ENCODE measurements around the gene KCNK15. TPM values are rescaled to one million over a fixed set of nuclear protein-coding genes. Genes with fewer than 3 reads are reported as not detected.
"Not testable (repeated sequence)": the region's sequence is repeated elsewhere in the genome, so short reads cannot be mapped to it uniquely, and the experiment has no call there.

The KCNK15 gene
- total and polyA plus RNA-seq, 3 experiments from 2014 or later: 0.09 to 0.15 TPM; not detected in 1

DNA sequence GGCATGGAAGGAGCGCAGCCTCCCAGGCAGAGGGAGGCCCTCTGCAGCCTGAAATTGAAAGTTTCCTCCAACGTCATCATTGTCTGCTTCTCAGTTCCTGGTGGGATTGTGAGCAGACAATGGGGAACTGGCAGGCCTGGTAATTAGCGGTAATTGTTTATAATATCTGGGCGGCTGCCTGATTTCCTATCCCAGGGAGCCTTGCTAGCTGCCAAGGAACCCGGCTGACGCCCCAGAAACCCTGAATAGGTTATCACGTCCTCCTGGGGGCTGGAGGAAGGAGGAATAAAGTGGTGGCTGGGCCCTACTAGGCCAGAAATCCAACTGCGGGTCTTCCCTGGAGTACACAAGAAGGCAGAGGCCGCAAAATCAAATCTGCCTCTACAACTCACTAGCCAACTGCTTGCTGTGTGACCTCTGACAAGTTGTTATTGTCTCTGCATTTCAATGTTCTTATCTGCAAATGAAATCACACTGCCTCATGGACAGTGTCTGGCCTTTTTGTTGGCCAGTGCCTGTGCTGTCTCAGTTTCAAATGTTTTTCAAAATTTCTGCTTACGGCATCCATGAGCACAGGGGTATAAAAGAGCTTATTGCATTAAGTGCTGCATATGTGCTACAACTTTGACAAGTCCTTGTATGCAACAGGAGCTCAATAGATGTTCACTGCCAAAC lies 16.9 kb downstream of the KCNK15 start:
- H3K4me1 Mint-ChIP-seq: no peaks in the 10 kb centered on the region
- no peaks in the 10 kb centered on the region for H3K9me3 Mint-ChIP-seq
- H3K9me3 ChIP-seq (ENCODE audit: low read length): no peaks in the 10 kb centered on the region
- H3K4me3 ChIP-seq (ENCODE audit: low read length): no peak overlapping the region
- ChIA-PET CTCF (no interaction called here), POLR2A (no interaction called here)
- no peaks in the 10 kb centered on the region for H3K27me3 ChIP-seq (ENCODE audit: insufficient read depth, low read length, poor library complexity, severe bottlenecking)
- H3K4me3 Mint-ChIP-seq: no peak overlapping the region
- no peaks in the 10 kb centered on the region for H3K36me3 Mint-ChIP-seq
- peaks cover 16 to 22% of the 10 kb centered on the region in 2 donors for H3K27me3 Mint-ChIP-seq
- no peak for DNase-seq
- no peak overlapping the region for H3K27ac Mint-ChIP-seq
- no peak overlapping the region for H3K27ac ChIP-seq (ENCODE audit: low read depth, low read length)
- no peaks in the 10 kb centered on the region for H3K4me1 ChIP-seq (ENCODE audit: insufficient read depth, low read length)
- no peaks in the 10 kb centered on the region for H3K36me3 ChIP-seq (ENCODE audit: insufficient read depth, low read length)

DNA sequence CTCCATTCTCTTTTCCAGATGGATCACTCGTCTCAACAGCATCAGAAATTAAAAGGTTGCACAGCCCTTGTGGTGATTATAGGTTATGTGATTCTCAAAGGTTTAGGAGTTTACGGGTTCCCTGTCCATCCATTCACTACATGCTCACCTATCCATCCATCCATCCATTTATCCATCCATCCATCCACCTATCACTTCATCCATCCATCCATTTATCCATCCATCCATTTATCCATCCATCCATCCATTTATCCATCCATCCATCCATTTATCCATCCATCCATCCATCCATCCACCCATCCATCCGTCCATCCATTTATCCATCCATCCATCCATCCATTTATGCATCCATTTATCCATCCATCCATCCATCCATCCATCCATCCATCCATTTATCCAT lies 18.1 kb downstream of the KCNK15 start:
- H3K4me3 ChIP-seq (ENCODE audit: low read length); H3K27ac ChIP-seq (ENCODE audit: low read depth, low read length); DNase-seq; H3K4me3 Mint-ChIP-seq; POLR2A ChIA-PET; H3K27me3 ChIP-seq (ENCODE audit: insufficient read depth, low read length, poor library complexity, severe bottlenecking); H3K9me3 ChIP-seq (ENCODE audit: low read length); H3K4me1 ChIP-seq (ENCODE audit: insufficient read depth, low read length); H3K9me3 Mint-ChIP-seq; H3K36me3 Mint-ChIP-seq; H3K27ac Mint-ChIP-seq; H3K36me3 ChIP-seq (ENCODE audit: insufficient read depth, low read length); H3K4me1 Mint-ChIP-seq: not testable (repeated sequence)
- CTCF ChIA-PET: interaction anchor here (0.8 kb wide), 1 partner anchor 16 kb away, joined by 3 read pairs; no protein-coding TSS in a partner anchor
- peaks cover 14 to 25% of the 10 kb centered on the region in 2 donors for H3K27me3 Mint-ChIP-seq

DNA sequence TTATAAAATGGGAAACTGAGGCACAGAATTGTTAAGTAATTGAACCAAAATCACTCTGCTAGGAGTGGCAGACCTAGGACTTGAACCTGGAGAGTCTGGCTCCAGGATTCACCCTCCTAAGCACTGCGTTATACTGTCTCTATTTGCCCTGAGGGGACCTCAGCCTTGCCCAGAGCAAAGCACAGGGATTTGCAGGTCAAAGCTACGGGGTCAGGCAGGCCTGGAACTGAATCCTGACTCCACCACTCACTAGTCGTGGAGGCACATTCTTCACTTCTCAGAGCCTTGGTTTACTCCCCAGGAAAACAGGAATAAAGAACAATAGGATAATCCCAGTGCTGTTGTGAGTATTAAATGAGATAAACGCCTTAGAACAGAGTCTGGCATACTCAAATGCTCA lies 19.4 kb downstream of the KCNK15 start:
- H3K36me3 ChIP-seq (ENCODE audit: insufficient read depth, low read length): no peaks in the 10 kb centered on the region
- H3K4me3 ChIP-seq (ENCODE audit: low read length): no peak overlapping the region
- Mint-ChIP-seq H3K4me3 (no peak overlapping the region), H3K27me3 (peaks cover 12 to 26% of the 10 kb centered on the region in 2 donors), H3K27ac (no peak overlapping the region), H3K9me3 (no peaks in the 10 kb centered on the region), H3K36me3 (no peaks in the 10 kb centered on the region), H3K4me1 (no peaks in the 10 kb centered on the region)
- POLR2A ChIA-PET: no interaction called here
- no peak overlapping the region for H3K27ac ChIP-seq (ENCODE audit: low read depth, low read length)
- no peaks in the 10 kb centered on the region for H3K4me1 ChIP-seq (ENCODE audit: insufficient read depth, low read length)
- no peaks in the 10 kb centered on the region for H3K9me3 ChIP-seq (ENCODE audit: low read length)
- no peak for DNase-seq
- H3K27me3 ChIP-seq (ENCODE audit: insufficient read depth, low read length, poor library complexity, severe bottlenecking): no peaks in the 10 kb centered on the region
- CTCF ChIA-PET: no interaction called here

DNA sequence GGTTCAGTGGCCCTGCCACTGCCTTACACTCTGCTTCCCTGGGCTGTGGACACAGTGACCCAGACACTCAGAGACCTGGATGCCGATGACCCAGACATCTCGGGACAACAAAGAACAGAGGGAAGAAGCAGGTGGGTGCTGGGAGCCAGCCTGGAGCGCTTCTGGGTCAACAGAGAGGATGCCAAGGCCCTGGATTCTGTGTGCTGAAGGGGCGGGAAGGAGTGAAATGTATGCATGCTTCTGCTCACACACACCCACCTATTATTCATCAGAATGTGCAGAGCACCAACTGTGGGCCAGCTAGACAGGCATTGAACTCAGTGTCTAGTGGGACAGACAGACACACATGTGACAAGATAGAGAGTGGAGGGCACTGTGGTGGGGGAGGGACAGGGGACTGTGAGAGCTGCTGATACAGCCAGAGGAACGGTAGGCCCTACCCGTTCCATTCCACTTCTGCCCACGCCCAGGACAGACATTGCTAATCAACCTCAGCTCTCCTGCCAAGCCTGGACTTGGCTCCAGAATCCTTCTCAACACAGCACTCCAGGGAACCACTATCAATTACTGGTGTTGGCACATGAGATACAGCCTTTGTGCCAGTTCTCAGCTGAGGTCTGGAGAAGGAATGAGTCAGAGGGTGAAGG lies 20.2 kb downstream of the KCNK15 start:
- no peaks in the 10 kb centered on the region for H3K36me3 ChIP-seq (ENCODE audit: insufficient read depth, low read length)
- ChIA-PET CTCF (no interaction called here), POLR2A (no interaction called here)
- Mint-ChIP-seq H3K27me3 (peaks cover 12 to 32% of the 10 kb centered on the region in 2 donors), H3K4me1 (no peaks in the 10 kb centered on the region), H3K27ac (no peak overlapping the region), H3K9me3 (no peaks in the 10 kb centered on the region), H3K36me3 (no peaks in the 10 kb centered on the region), H3K4me3 (no peak overlapping the region)
- no peak for DNase-seq
- no peaks in the 10 kb centered on the region for H3K27me3 ChIP-seq (ENCODE audit: insufficient read depth, low read length, poor library complexity, severe bottlenecking)
- no peak overlapping the region for H3K4me3 ChIP-seq (ENCODE audit: low read length)
- no peaks in the 10 kb centered on the region for H3K9me3 ChIP-seq (ENCODE audit: low read length)
- H3K27ac ChIP-seq (ENCODE audit: low read depth, low read length): no peak overlapping the region
- H3K4me1 ChIP-seq (ENCODE audit: insufficient read depth, low read length): no peaks in the 10 kb centered on the region

DNA sequence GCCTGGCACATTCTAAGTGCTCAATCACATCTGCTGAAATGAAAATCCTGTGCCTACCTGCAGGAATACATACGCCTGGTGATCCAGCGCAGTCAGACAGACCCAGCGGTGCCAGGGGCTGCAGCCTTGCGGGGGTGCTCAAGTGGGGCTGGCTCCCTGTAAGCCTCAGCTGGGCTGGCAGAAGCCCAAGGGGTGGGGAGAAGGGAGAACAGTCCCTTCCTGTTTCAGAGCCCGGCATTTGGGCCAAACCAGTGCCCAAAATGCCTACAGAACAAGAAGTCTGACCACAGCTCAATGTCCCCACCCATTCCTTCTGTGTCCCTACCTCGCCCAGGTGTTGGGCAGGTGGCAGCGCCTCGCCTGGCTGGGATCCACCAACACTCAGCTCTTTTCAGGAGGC lies 22.6 kb downstream of the KCNK15 start:
- ChIA-PET CTCF (interaction anchor here (0.7 kb wide), 1 partner anchor 14 kb away, joined by 3 read pairs; no protein-coding TSS in a partner anchor), POLR2A (no interaction called here)
- no peak overlapping the region for H3K27ac ChIP-seq (ENCODE audit: low read depth, low read length)
- Mint-ChIP-seq H3K27ac (no peak overlapping the region), H3K27me3 (peaks cover 15 to 47% of the 10 kb centered on the region in 2 donors), H3K4me1 (no peaks in the 10 kb centered on the region), H3K9me3 (no peaks in the 10 kb centered on the region), H3K36me3 (no peaks in the 10 kb centered on the region), H3K4me3 (no peak overlapping the region)
- DNase-seq: no peak
- no peaks in the 10 kb centered on the region for H3K27me3 ChIP-seq (ENCODE audit: insufficient read depth, low read length, poor library complexity, severe bottlenecking)
- H3K36me3 ChIP-seq (ENCODE audit: insufficient read depth, low read length): no peaks in the 10 kb centered on the region
- no peaks in the 10 kb centered on the region for H3K9me3 ChIP-seq (ENCODE audit: low read length)
- H3K4me1 ChIP-seq (ENCODE audit: insufficient read depth, low read length): no peaks in the 10 kb centered on the region
- H3K4me3 ChIP-seq (ENCODE audit: low read length): no peak overlapping the region

DNA sequence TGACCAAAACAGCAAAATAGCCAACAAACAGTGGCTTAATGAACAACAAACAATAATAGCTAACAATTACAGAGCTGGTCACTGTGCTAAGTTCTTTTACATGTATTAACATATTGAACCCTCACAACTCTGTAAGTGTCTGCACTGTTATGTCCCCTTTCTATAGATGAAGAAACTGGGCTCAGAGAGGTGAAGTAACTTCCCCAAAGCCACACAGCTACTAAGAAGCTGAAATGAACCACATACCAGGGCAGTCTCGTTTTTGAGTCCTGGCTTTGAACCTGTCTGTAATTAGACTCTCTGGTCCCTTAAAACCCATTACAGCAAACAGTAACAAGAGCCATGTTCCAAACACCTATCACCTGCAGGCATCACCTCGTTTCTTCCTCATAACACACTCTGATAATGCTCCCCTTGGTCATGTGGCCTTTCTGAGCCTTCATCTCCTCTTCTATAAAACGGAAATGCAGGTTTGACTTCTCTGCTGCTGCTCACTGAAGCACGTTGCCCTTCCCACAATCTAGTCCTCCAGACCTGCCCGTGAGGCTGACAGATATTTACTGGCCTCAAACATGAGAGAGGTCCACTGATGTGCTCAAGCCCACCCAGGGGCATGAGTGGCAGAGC lies 23.3 kb downstream of the KCNK15 start:
- H3K36me3 Mint-ChIP-seq: no peaks in the 10 kb centered on the region
- Histone ChIP-seq H3K27ac (ENCODE audit: low read depth, low read length) (no peak overlapping the region), H3K27me3 (ENCODE audit: insufficient read depth, low read length, poor library complexity, severe bottlenecking) (no peaks in the 10 kb centered on the region), H3K9me3 (ENCODE audit: low read length) (no peaks in the 10 kb centered on the region), H3K4me3 (ENCODE audit: low read length) (no peak overlapping the region), H3K36me3 (ENCODE audit: insufficient read depth, low read length) (no peaks in the 10 kb centered on the region), H3K4me1 (ENCODE audit: insufficient read depth, low read length) (no peaks in the 10 kb centered on the region)
- H3K4me1 Mint-ChIP-seq: no peaks in the 10 kb centered on the region
- DNase-seq: no peak
- ChIA-PET POLR2A (no interaction called here), CTCF (no interaction called here)
- H3K4me3 Mint-ChIP-seq: no peak overlapping the region
- H3K9me3 Mint-ChIP-seq: no peaks in the 10 kb centered on the region
- H3K27ac Mint-ChIP-seq: no peak overlapping the region
- peaks cover 15 to 47% of the 10 kb centered on the region in 2 donors for H3K27me3 Mint-ChIP-seq

DNA sequence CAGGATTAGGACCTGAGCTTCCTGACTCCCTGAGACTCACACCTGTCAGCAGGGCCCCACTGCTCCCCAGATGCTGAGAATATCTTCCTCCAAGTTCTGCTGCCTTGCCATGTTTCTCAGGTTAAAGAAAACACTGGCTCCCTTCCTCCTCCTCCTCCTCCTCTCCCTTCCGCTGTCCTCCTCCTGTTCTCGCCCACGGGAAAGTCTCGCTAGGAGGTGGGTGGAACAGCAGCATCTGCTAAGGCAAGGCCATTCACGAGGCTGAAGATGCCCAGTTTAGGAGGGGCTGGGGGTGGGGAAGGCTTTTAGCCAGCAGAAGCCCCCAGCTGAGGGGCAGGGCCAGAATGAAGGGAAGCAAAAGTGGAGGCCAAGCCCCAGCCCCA lies 23.8 kb downstream of the KCNK15 start:
- H3K9me3 ChIP-seq (ENCODE audit: low read length): no peaks in the 10 kb centered on the region
- DNase-seq: no peak
- H3K27me3 ChIP-seq (ENCODE audit: insufficient read depth, low read length, poor library complexity, severe bottlenecking): no peaks in the 10 kb centered on the region
- Mint-ChIP-seq H3K27ac (no peak overlapping the region), H3K4me1 (no peaks in the 10 kb centered on the region), H3K9me3 (no peaks in the 10 kb centered on the region), H3K4me3 (no peak overlapping the region), H3K27me3 (peaks cover 15 to 42% of the 10 kb centered on the region in 2 donors), H3K36me3 (no peaks in the 10 kb centered on the region)
- H3K4me1 ChIP-seq (ENCODE audit: insufficient read depth, low read length): no peaks in the 10 kb centered on the region
- ChIA-PET CTCF (no interaction called here), POLR2A (no interaction called here)
- H3K27ac ChIP-seq (ENCODE audit: low read depth, low read length): no peak overlapping the region
- no peak overlapping the region for H3K4me3 ChIP-seq (ENCODE audit: low read length)
- H3K36me3 ChIP-seq (ENCODE audit: insufficient read depth, low read length): no peaks in the 10 kb centered on the region

DNA sequence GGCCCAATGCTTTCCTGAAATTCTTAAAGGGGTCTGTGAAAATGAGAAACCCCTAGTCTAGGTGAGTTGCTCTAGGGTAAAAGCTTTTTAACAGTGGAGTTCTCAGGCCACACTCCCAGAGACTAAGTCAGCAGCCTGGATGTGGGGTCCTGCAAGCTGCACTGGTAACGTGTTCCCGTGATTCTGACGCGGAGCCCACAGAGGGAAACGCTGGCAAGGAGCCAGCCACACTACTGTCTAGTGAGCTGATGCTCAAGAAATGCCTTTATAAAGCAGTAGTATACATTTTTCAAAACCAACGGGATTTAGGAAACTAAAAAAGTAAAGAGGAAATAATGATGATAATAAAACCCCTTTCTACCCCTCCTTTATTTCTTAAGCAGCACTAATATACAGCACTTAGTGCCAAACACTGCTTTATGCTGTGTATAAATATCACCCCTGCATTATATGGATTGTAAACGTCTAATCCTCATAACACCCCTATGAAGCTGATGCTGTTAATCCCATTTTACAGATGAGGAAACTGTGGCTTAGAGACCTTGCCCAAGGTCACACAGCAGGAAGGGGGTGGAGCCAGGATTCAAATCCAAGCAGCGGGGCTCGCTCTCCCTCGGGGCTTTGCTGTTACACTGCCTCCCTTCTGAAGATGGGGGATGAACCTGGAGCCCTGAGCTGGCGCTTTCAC lies 25.0 kb downstream of the KCNK15 start:
- CTCF ChIA-PET: no interaction called here
- no peak overlapping the region for H3K4me3 Mint-ChIP-seq
- POLR2A ChIA-PET: no interaction called here
- no peak for DNase-seq
- peaks cover 15 to 38% of the 10 kb centered on the region in 2 donors for H3K27me3 Mint-ChIP-seq
- H3K27me3 ChIP-seq (ENCODE audit: insufficient read depth, low read length, poor library complexity, severe bottlenecking): no peaks in the 10 kb centered on the region
- H3K27ac Mint-ChIP-seq: no peak overlapping the region
- no peaks in the 10 kb centered on the region for H3K9me3 ChIP-seq (ENCODE audit: low read length)
- no peak overlapping the region for H3K4me3 ChIP-seq (ENCODE audit: low read length)
- no peaks in the 10 kb centered on the region for H3K4me1 Mint-ChIP-seq
- no peaks in the 10 kb centered on the region for H3K4me1 ChIP-seq (ENCODE audit: insufficient read depth, low read length)
- H3K9me3 Mint-ChIP-seq: no peaks in the 10 kb centered on the region
- H3K27ac ChIP-seq (ENCODE audit: low read depth, low read length): no peak overlapping the region
- no peaks in the 10 kb centered on the region for H3K36me3 Mint-ChIP-seq
- no peaks in the 10 kb centered on the region for H3K36me3 ChIP-seq (ENCODE audit: insufficient read depth, low read length)
